HG03196 (cell line): ENCODE results near the gene CCK.
A peak's percentile ranks its signal among the peaks of the same experiment; 100 is the strongest.
"Not testable (repeated sequence)": the region's sequence is repeated elsewhere in the genome, so short reads cannot be mapped to it uniquely, and the experiment has no call there.

Experiments used
- ATAC-seq: cut with Tn5 transposase; IDR thresholded peaks from one replicate; pipeline ENCODE4 v1.9.1; 2021; ENCODE audit not compliant: unreplicated experiment

CCK gene

GRCh38 chr3:42266085-42266484, at the start of gene CCK:
Gene CCK (minus strand): TSS chr3:42266185. CDS start chr3:42263630, 2,555 bp downstream.
- ATAC-seq = no peak

GRCh38 chr3:42314411-42314810, 48.4 kb upstream of the CCK start:
- no peak for ATAC-seq

- ATAC-seq = no peak
These were observed 42.7 kb upstream of the CCK start for GRCh38 chr3:42308651-42309050.

- no peak for ATAC-seq
These were observed 40.5 kb upstream of the CCK start for GRCh38 chr3:42306499-42306898.

- ATAC-seq = peak; percentile 72
These were observed 37.1 kb upstream of the CCK start for GRCh38 chr3:42302924-42303634.

- ATAC-seq = no peak
These were observed 35.6 kb upstream of the CCK start for GRCh38 chr3:42301446-42302175.

GRCh38 chr3:42300778-42301177, 34.8 kb upstream of the CCK start:
- ATAC-seq = no peak

GRCh38 chr3:42300013-42300412, 34.0 kb upstream of the CCK start:
- no peak for ATAC-seq

GRCh38 chr3:42298259-42298658, 32.3 kb upstream of the CCK start:
- no peak for ATAC-seq

- ATAC-seq = no peak
These were observed 26.0 kb upstream of the CCK start for GRCh38 chr3:42292009-42292408.

GRCh38 chr3:42290966-42291714, 25.2 kb upstream of the CCK start:
- peak; percentile 73 for ATAC-seq

GRCh38 chr3:42289026-42289425, 23.0 kb upstream of the CCK start:
- no peak for ATAC-seq

- no peak for ATAC-seq
These were observed 22.4 kb upstream of the CCK start for GRCh38 chr3:42288385-42288784.

GRCh38 chr3:42287423-42287822, 21.4 kb upstream of the CCK start:
- ATAC-seq = not testable (repeated sequence)

- no peak for ATAC-seq
These were observed 11.7 kb upstream of the CCK start for GRCh38 chr3:42277676-42278075.

- peak; percentile 78 for ATAC-seq
These were observed 10.5 kb upstream of the CCK start for GRCh38 chr3:42276141-42277132.

- ATAC-seq = no peak
These were observed 9.2 kb upstream of the CCK start for GRCh38 chr3:42275217-42275616.

- ATAC-seq = no peak
These were observed 8.3 kb upstream of the CCK start for GRCh38 chr3:42274266-42274665.

GRCh38 chr3:42273361-42273760, 7.4 kb upstream of the CCK start:
- ATAC-seq = no peak

- no peak for ATAC-seq
These were observed 5.8 kb upstream of the CCK start for GRCh38 chr3:42271786-42272185.

GRCh38 chr3:42270561-42270960, 4.6 kb upstream of the CCK start:
- ATAC-seq = no peak
